GM10847 (cell line): ENCODE results near the gene ZSCAN32.

Experiments used
- POLR2A ChIP-seq: IDR thresholded peaks from 2 replicates; pipeline ENCODE4 v1.6.1; 2011; ENCODE audit not compliant: insufficient read length; ENCODE audit errors: extremely low read depth

ZSCAN32 gene

DNA sequence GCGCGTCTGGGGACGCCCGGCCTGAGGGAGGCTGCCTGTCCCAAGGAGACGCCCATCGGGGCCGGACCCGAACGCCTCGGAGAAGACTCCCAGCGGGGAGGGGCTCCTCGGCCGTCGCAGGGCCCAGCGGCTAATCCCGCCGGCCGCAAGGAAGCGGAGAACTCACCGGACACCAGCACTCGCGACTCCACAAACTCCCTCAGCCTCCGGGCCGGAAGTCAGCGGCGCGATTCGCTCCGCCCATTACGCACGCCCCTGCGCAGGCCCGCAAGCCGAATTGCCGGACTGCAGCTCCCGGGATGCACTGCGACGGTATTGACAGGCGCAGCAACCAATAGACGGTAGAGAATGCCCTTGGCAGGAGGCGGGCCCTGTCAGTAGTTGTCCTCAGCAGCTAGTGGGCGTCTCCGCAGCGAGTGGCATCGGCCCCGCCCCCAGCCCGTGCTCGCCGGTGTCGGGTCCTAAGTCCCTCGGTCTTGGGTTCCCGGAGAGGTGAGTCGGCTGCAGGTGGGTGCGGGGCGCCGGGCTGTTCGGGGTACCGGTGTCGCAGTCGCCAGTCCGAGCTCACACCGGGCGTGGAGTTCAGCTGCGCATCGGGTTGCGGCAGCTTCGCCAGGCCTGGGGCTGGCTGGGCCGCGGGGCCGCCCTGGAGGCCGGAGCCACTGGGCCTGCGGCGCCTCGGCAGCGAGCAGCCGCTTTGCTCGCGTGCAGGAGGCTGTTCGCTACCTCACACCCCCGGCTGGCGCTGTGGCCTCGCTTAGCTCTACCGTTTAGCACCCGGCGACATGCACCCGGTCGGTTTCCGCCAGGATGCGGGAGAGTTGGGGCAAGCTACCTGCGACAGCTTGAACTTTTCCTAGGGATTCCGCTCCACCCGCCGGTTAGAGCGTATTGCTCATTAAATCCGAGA, at the start of gene ZSCAN32, which contains the start of gene ZNF174:
TSS of gene ZSCAN32 (minus strand) at position 226 of the 910 bp plus-strand sequence. CDS start 3,447 bp downstream, outside the sequence.
TSS of gene ZNF174 (plus strand) at position 437 of the 910 bp plus-strand sequence. CDS start 790 bp downstream, outside the sequence.
- peak; percentile 78 for TF ChIP-seq POLR2A

DNA sequence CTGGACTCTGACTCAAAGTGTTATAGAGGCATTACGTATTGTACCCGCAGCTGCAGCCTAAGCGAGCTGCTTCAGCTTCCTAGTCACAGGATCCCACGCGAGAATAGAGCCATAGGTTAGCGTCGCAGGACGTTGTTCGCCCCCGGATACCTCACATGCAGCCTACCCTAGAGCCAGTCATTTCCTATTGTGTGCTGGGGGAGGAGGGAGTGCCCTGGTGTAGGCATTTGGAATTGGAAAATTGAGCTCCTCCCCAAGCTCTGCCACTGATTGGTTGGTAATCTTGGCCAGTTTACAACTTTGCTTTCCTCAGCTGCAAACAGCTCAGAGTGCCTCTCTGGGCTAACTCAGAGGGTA, 43.2 kb upstream of the ZSCAN32 start:
- no peak for TF ChIP-seq POLR2A

DNA sequence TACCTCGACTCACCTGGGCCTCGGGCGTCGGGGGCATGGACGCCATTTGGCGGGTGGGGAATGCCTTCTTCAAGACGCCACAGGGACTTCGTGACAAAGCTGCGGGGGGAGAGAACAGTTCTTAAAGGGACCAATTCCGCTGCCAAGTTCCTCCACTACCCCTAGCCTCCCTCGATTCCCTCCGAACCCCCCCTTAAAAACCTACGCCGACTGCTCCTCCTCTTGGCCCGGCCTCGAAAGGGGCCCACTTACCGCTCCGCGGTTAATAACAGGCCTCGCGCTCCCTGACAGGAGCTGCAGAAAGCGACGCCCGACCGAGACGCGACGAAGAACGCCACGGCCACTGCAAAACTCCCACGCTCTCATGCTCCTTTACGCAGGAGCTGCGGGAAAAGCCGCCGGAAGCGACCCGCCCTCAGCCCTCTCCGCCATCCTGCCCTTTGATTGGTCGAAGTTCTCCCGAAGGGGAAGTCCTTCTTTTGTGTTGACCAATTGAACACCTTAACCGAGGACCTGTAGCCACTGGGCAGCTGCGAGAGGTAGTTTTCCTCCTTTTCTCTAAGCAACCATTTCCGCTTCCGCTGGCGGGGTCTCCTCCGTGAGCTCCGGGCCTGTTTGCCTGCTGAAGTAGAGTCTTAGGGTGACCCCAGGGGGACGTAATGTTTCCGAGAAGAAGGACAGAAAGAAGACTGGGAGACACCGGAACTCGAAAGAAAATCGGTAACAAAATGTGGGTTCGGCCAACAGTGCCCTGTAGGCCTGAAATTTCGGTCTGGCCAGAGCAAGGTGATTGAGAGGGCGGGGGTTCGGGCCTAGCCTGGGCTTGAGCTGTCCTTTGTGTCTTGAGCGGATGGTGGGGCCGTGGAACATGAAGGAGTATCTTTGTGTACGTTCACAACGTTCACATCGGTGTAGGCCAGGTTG, 42.6 kb upstream of the ZSCAN32 start, which contains the start of the genes NAA60 and ZNF597:
TSS of gene NAA60 (plus strand) at position 573 of the 924 bp plus-strand sequence. CDS start 32,548 bp downstream, outside the sequence.
TSS of gene ZNF597 (minus strand) at position 397 of the 924 bp plus-strand sequence. CDS start at position 46, 351 bp downstream.
- TF ChIP-seq POLR2A: peak; percentile 45

DNA sequence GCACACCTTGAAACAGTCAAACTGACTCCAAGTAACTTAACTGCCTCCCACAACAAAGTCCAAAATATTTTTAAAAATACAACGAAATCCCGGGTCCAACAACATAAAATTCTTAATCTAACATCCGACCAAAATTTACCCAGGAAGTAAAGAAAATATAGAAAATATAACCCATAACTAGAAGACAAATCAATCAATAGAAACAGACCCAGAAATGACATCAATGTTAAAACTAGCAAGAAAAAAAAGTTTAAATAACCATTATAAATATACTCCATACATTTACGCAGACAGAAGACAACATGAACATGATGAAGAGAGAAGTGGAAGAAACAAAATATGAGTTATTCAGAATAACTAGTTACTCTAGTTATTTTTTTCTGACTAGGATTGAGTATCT, 38.8 kb upstream of the ZSCAN32 start:
- TF ChIP-seq POLR2A: no peak

DNA sequence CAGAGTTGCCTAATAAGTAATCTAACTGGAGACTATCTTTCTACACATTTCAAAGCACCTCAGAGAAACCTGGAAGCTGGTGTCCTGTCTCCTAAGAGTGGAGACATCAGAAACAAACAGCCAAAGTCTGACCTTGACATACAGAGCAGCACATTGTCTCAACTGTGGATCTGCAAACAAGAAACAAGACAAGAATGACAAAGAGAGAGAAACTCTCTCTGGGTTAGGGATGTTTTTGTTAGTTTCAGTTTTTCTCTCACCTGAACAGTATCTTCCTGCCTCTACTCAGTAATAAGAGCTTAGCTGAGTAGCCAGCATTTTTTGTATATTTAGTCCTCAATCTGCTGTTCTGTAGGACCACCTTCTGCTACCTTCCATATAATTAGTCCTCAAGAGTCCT, 33.6 kb upstream of the ZSCAN32 start:
- TF ChIP-seq POLR2A: no peak

DNA sequence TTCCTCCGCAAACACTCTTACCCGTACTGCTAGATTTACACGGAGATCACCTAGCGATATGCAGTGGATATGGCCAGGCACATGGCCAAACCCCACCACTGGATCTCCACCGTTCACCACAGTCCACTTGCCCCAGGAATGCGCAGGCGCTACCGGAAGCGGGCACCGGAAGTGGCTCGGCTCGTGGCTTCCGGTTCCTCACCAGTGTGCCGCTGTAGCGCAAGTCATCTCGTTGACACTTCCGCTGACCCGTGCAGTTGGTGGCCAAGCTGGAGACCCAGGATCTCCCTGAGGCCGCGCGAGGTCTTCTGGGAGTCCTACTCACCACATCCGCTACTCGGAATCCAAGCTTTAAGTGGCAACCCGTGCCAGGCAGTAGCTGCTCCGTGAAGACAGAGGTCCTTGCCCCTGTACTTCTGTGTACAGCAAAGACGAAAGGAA, 31.0 kb upstream of the ZSCAN32 start:
- no peak for TF ChIP-seq POLR2A

DNA sequence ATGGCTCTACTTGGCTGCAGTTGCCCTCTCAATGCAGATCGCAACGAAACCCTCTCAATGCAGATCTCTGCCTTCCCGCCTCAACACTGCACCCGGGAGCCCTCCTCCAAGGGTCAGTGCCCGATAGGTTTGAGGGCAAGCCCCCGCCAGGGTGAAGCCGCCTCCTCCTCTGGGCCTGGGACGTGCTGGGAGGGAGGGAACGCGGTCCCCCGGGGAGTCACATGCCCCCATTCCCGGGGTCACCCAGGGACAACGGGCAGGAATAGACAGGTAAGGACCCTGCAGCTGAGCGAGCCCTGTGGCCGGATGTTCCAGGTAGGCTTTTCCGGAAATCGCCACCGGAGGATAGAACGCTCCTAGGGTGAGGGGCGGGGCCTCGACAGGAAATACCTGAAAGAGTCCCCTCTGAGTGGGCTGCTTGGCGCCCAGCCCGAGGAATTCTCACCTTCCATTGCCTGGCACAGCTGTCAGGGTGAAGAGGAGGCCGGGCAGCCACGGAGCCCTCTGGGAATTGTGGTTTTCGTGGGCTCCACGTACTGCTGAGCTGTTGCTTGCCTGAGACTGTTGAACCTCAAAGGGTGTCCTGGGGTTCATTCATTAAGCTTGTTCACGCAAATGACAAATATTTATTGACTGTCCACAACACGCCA, 13.1 kb upstream of the ZSCAN32 start:
- TF ChIP-seq POLR2A: no peak

DNA sequence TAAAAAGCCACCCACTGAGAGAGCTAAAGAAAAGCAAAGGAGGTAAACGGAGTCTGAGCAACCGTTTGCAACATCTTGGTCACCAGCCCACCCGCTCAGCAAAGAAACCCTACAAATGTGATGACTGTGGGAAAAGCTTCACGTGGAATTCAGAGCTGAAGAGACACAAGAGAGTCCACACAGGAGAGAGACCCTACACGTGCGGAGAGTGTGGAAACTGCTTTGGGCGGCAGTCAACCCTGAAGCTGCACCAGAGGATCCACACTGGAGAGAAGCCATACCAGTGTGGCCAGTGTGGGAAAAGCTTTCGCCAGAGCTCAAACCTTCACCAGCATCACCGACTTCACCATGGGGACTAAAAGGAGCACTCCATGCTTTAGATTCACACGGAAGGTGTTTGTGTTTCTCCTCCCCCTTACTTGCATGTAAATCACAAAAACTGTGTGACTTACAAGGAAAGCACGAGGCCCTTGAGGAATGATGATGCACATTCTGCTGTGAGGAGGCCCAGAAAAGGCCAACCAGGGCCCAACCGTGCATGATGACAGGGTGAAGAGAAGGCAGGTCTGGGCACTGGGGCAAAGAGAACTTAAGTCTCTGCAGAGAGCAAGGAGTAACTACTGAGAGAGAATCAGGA, 7.9 kb upstream of the ZSCAN32 start:
- no peak for TF ChIP-seq POLR2A

DNA sequence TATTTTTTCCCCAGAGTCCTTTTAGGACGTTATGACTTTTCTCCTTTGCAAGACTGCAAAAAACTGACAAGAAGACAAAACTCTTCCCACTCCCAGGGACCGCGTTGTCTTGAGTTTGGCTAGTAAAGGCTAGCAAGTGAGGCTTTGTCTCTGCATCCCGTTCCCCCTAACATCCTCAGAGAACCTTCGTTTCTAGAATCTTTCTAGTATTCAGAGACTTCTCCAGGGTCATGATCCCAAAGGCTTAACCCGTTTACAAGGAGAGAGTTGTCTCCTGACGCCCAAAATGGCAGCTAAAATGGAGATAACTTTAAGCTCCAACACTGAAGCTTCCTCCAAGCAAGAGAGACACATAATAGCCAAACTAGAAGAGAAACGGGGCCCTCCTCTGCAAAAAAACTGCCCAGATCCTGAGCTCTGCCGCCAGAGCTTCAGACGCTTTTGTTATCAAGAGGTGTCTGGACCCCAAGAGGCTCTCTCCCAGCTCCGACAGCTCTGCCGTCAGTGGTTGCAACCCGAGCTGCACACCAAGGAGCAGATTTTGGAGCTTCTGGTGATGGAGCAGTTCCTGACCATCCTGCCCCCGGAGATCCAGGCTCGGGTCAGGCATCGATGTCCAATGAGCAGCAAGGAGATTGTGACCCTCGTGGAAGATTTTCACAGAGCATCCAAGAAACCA, 1.1 kb upstream of the ZSCAN32 start:
- TF ChIP-seq POLR2A: no peak

DNA sequence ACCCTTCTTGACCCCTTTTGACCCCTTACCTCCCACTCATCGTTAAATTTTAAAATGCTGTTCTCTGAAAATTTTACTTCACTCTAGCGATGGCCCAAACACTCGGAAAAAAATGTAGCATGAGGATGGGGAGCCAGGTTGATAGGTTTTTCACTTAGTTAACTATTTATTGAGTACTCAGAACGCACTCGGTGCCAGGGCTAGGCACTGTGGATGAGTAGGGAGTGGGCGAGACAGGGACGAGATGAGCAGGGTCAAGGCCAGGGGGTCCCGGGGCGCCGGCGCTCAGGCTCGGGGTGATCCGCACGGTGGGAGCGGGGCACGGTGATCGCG, 392 bp downstream of the ZSCAN32 start:
- TF ChIP-seq POLR2A: no peak

DNA sequence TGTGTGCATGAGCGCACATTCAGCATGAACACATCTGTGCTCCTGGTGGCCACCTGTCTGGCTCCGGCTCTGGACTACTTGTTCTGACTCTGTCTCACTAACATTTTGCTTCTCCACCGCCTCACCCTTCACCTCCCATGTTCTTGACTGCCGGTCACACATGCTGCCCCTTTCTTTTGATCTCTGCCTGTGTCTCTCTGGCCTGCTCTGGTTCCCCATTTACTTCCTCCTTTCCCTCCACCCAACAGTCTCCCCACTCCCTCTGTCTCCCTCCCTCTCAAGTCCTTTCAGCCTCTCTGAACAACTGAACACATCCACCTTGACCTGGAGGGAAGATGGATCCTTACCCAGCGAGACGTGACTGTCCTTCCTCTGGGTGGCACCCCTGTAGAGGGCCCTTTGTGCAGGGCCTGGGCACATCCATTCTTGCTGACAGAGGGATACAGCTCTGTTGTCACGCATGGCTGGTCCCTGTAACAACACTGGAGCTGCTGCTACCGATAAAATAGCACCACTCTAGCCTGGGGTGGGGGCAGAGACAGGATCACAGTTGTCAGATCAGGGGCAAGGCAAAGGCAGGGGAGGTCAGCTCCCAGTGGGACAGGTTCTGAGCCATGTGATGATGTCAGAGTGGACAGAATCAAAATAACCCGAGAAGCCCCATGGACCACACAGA, 11.0 kb downstream of the ZSCAN32 start:
- TF ChIP-seq POLR2A: no peak

DNA sequence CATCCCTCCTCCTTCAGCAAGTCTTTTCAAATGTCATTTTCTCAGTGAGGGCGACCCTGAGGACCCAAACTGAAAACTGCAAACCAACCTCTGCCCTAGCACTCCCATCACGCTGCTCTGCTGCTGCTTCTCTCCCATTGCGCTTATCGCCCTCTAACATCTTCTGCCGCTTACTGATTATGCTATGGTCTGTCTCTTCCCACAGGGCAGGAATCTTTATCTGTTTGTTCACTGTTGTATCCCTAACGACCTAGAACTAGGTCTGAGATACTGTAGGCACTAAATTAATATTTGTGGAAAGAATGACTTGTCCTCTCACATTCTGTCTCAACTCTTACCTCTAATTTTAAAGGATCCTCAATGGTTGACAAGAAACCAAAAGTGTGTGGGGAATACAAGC, 12.5 kb downstream of the ZSCAN32 start:
- TF ChIP-seq POLR2A: no peak

DNA sequence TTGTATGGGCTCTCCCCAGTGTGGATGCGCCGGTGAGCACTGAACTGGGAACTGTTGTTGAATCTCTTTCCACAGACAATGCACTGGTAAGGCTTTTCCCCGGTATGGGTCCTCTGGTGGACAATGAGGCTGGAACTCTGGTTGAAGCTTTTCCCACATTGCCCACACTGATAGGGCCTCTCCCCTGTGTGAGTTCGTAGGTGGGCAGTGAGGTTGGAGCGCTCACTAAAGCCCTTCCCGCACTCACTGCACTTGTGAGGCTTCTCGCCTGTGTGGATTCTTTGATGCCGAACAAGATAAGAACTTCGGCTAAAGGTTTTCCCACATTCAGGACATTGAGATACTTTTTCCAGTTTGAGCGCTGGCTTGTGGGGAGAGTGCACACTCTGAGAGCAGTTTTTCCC, 17.8 kb downstream of the ZSCAN32 start:
- no peak for TF ChIP-seq POLR2A
